IPS-18a (cell line): ENCODE data around the gene HK2.
A peak's percentile ranks its signal among the peaks of the same experiment; 100 is the strongest.

Experiments used
- H3K27ac ChIP-seq: one replicate; pipeline ENCODE4 v1.5.1; 2013; ENCODE audit warnings: low read length
- H3K27me3 ChIP-seq: one replicate; pipeline ENCODE4 v1.6.1; 2013; ENCODE audit warnings: mild to moderate bottlenecking, low read length; ENCODE audit not compliant: control insufficient read depth, insufficient read depth
- H3K36me3 ChIP-seq: one replicate; pipeline ENCODE4 v1.6.1; 2013; ENCODE audit warnings: low read depth, low read length; ENCODE audit not compliant: control insufficient read depth
- H3K4me1 ChIP-seq: one replicate; pipeline ENCODE4 v1.6.1; 2013; ENCODE audit warnings: low read depth, low read length; ENCODE audit not compliant: control insufficient read depth
- H3K4me3 ChIP-seq: one replicate; pipeline ENCODE4 v1.5.1; 2013; ENCODE audit warnings: low read length
- H3K9ac ChIP-seq: one replicate; pipeline ENCODE4 v1.6.1; 2013; ENCODE audit warnings: mild to moderate bottlenecking, low read length, moderate library complexity
- H3K9me3 ChIP-seq: one replicate; pipeline ENCODE4 v1.6.1; 2013; ENCODE audit warnings: low read depth, low read length; ENCODE audit not compliant: control insufficient read depth

The HK2 gene

GRCh38 chr2:74916394-74916793, 82.5 kb downstream of the HK2 start:
- H3K4me1 ChIP-seq, result no peaks in the 10 kb centered on the region
- no peaks in the 10 kb centered on the region for H3K36me3 ChIP-seq
- no peaks in the 10 kb centered on the region for H3K9me3 ChIP-seq
- no peak overlapping the region for H3K27ac ChIP-seq
- H3K4me3 ChIP-seq, result no peak overlapping the region
- H3K27me3 ChIP-seq, result no peaks in the 10 kb centered on the region
- H3K9ac ChIP-seq, result no peak overlapping the region

- H3K27ac ChIP-seq, result no peak overlapping the region
Observed at GRCh38 chr2:74917702-74918619, 84.0 kb downstream of the HK2 start.

GRCh38 chr2:74919827-74920226, 85.9 kb downstream of the HK2 start:
- H3K4me3 ChIP-seq, result peak overlapping the region; percentile 55
- H3K4me1 ChIP-seq, result no peaks in the 10 kb centered on the region
- no peaks in the 10 kb centered on the region for H3K27me3 ChIP-seq
- no peak overlapping the region for H3K27ac ChIP-seq
- no peaks in the 10 kb centered on the region for H3K36me3 ChIP-seq
- no peak overlapping the region for H3K9ac ChIP-seq
- H3K9me3 ChIP-seq, result no peaks in the 10 kb centered on the region

More at GRCh38 chr2:74917702-74918619, 84.0 kb downstream of the HK2 start:
- Histone ChIP-seq H3K9ac (no peak overlapping the region), H3K27me3 (no peaks in the 10 kb centered on the region), H3K4me1 (no peaks in the 10 kb centered on the region), H3K4me3 (no peak overlapping the region), H3K9me3 (no peaks in the 10 kb centered on the region), H3K36me3 (no peaks in the 10 kb centered on the region)

- H3K4me1 ChIP-seq, result no peaks in the 10 kb centered on the region
- H3K9ac ChIP-seq, result no peak overlapping the region
- no peaks in the 10 kb centered on the region for H3K27me3 ChIP-seq
- H3K4me3 ChIP-seq, result no peak overlapping the region
- no peak overlapping the region for H3K27ac ChIP-seq
- H3K36me3 ChIP-seq, result no peaks in the 10 kb centered on the region
- H3K9me3 ChIP-seq, result no peaks in the 10 kb centered on the region
Observed at GRCh38 chr2:74921236-74921736, 87.4 kb downstream of the HK2 start.

GRCh38 chr2:74922592-74923227, 88.8 kb downstream of the HK2 start:
- H3K9ac ChIP-seq, result no peak overlapping the region
- H3K27me3 ChIP-seq, result no peaks in the 10 kb centered on the region
- H3K27ac ChIP-seq, result no peak overlapping the region
- H3K4me1 ChIP-seq, result no peaks in the 10 kb centered on the region
- no peak overlapping the region for H3K4me3 ChIP-seq
- no peaks in the 10 kb centered on the region for H3K9me3 ChIP-seq
- H3K36me3 ChIP-seq, result no peaks in the 10 kb centered on the region

GRCh38 chr2:74924463-74925265, 90.7 kb downstream of the HK2 start:
- no peak overlapping the region for H3K4me3 ChIP-seq
- no peaks in the 10 kb centered on the region for H3K4me1 ChIP-seq
- no peaks in the 10 kb centered on the region for H3K36me3 ChIP-seq
- H3K9ac ChIP-seq, result no peak overlapping the region
- H3K27me3 ChIP-seq, result no peaks in the 10 kb centered on the region
- H3K9me3 ChIP-seq, result no peaks in the 10 kb centered on the region
- H3K27ac ChIP-seq, result no peak overlapping the region

- Histone ChIP-seq H3K9ac (no peak overlapping the region), H3K4me1 (no peaks in the 10 kb centered on the region), H3K27ac (no peak overlapping the region), H3K27me3 (no peaks in the 10 kb centered on the region), H3K36me3 (no peaks in the 10 kb centered on the region), H3K9me3 (no peaks in the 10 kb centered on the region), H3K4me3 (no peak overlapping the region)
Observed at GRCh38 chr2:74925361-74925786, 91.4 kb downstream of the HK2 start.

GRCh38 chr2:74927621-74928020, 93.7 kb downstream of the HK2 start:
- H3K9me3 ChIP-seq, result no peaks in the 10 kb centered on the region
- no peaks in the 10 kb centered on the region for H3K27me3 ChIP-seq
- H3K27ac ChIP-seq, result no peak overlapping the region
- no peak overlapping the region for H3K9ac ChIP-seq
- H3K36me3 ChIP-seq, result no peaks in the 10 kb centered on the region
- no peaks in the 10 kb centered on the region for H3K4me1 ChIP-seq
- no peak overlapping the region for H3K4me3 ChIP-seq

- no peak overlapping the region for H3K9ac ChIP-seq
- no peaks in the 10 kb centered on the region for H3K4me1 ChIP-seq
- no peaks in the 10 kb centered on the region for H3K36me3 ChIP-seq
- H3K4me3 ChIP-seq, result no peak overlapping the region
- H3K27me3 ChIP-seq, result no peaks in the 10 kb centered on the region
- no peak overlapping the region for H3K27ac ChIP-seq
- H3K9me3 ChIP-seq, result no peaks in the 10 kb centered on the region
Observed at GRCh38 chr2:74930811-74931486, 97.0 kb downstream of the HK2 start.

GRCh38 chr2:74931940-74932339, 98.0 kb downstream of the HK2 start:
- H3K27ac ChIP-seq, result no peak overlapping the region
- no peaks in the 10 kb centered on the region for H3K4me1 ChIP-seq
- no peak overlapping the region for H3K4me3 ChIP-seq

GRCh38 chr2:74935975-74936391, 102.1 kb downstream of the HK2 start:
- H3K27ac ChIP-seq, result no peak overlapping the region

More at GRCh38 chr2:74931940-74932339, 98.0 kb downstream of the HK2 start:
- Histone ChIP-seq H3K27me3 (no peaks in the 10 kb centered on the region), H3K9me3 (no peaks in the 10 kb centered on the region), H3K9ac (no peak overlapping the region), H3K36me3 (no peaks in the 10 kb centered on the region)

More at GRCh38 chr2:74935975-74936391, 102.1 kb downstream of the HK2 start:
- Histone ChIP-seq H3K36me3 (no peaks in the 10 kb centered on the region), H3K4me1 (no peaks in the 10 kb centered on the region), H3K9me3 (no peaks in the 10 kb centered on the region), H3K4me3 (no peak overlapping the region), H3K27me3 (no peaks in the 10 kb centered on the region), H3K9ac (no peak overlapping the region)
